OCI-LY7 (cell line): Measurements from ENCODE around the gene ICAM2. TPM values are rescaled to one million over a fixed set of nuclear protein-coding genes. Genes with fewer than 3 reads are reported as not detected.

Experiments
- BruUV-seq: library from RNA; stranded (reverse); fragments of 400-500 nt; replicated peaks from 2 replicates; lab custom pipeline; 2021; lab: Mats Ljungman, UMichigan
- CTCF ChIA-PET: fragments of 300-600 bp; sonication (Branson Sonifier 250); formaldehyde crosslinking; loops from one replicate; lab custom pipeline; 2022; ENCODE audit warnings: antibody characterized with exemption; ENCODE audit not compliant: unreplicated experiment; lab: Charles Lee
- POLR2A ChIA-PET: fragments of 300-600 bp; sonication (Branson Sonifier 250); formaldehyde crosslinking; loops from one replicate; lab custom pipeline; 2022; ENCODE audit warnings: antibody characterized with exemption; lab: Charles Lee
- DNase-seq: peaks from one replicate; pipeline ENCODE4 v3.0.0-alpha.2; 2015; ENCODE audit warnings: low spot score
- H2AFZ ChIP-seq: fragments of 200-600 bp; sonication (generic), shearing (Covaris generic); 2 replicates; pipeline ENCODE4 v1.6.1; 2014; ENCODE audit warnings: mild to moderate bottlenecking, antibody characterized with exemption, low read length, moderate library complexity
- H3K27ac ChIP-seq: fragments of 200-600 bp; sonication (generic); 2 replicates; pipeline ENCODE4 v1.5.1; 2014; ENCODE audit warnings: mixed run types, low read depth, mild to moderate bottlenecking, moderate library complexity, low read length, inconsistent platforms; ENCODE audit not compliant: poor library complexity, severe bottlenecking
- H3K36me3 ChIP-seq: fragments of 200-600 bp; sonication (generic); 2 replicates; pipeline ENCODE4 v1.6.1; 2014; ENCODE audit warnings: mild to moderate bottlenecking, antibody characterized with exemption, low read length, moderate library complexity, mixed read lengths; ENCODE audit not compliant: insufficient read depth
- H3K4me1 ChIP-seq: fragments of 200-600 bp; sonication (generic); 2 replicates; pipeline ENCODE4 v1.5.1; 2014; ENCODE audit warnings: mild to moderate bottlenecking, low read length; ENCODE audit not compliant: insufficient read depth, poor library complexity, severe bottlenecking
- H3K4me2 ChIP-seq: fragments of 200-600 bp; sonication (generic); 2 replicates; pipeline ENCODE4 v1.6.1; 2014; ENCODE audit warnings: mild to moderate bottlenecking, low read length
- H3K4me3 ChIP-seq: fragments of 200-600 bp; sonication (generic); 2 replicates; pipeline ENCODE4 v1.5.1; 2014; ENCODE audit warnings: mild to moderate bottlenecking, low read depth, low read length; ENCODE audit not compliant: poor library complexity, severe bottlenecking
- H3K79me2 ChIP-seq: fragments of 200-600 bp; sonication (generic); 2 replicates; pipeline ENCODE4 v1.6.1; 2016; ENCODE audit warnings: low read depth, mild to moderate bottlenecking, low read length, moderate library complexity, mixed read lengths; ENCODE audit not compliant: insufficient read depth
- H3K9me2 ChIP-seq: fragments of 200-600 bp; sonication (generic); 2 replicates; pipeline ENCODE4 v1.6.1; 2016; ENCODE audit warnings: mild to moderate bottlenecking, low read length, mixed read lengths; ENCODE audit not compliant: insufficient read depth
- H3K9me3 ChIP-seq: fragments of 200-600 bp; sonication (generic); 2 replicates; pipeline ENCODE4 v1.6.1; 2014; ENCODE audit warnings: mild to moderate bottlenecking, mixed run types, low read length, mixed read lengths
- H4K20me1 ChIP-seq: fragments of 200-600 bp; sonication (generic); 2 replicates; pipeline ENCODE4 v1.6.1; 2014; ENCODE audit warnings: mild to moderate bottlenecking, antibody characterized with exemption, low read length, moderate library complexity, mixed read lengths; ENCODE audit not compliant: insufficient read depth
- EZH2phosphoT487 ChIP-seq: fragments of 200-600 bp; sonication (generic); IDR thresholded peaks from 2 replicates; pipeline ENCODE4 v1.6.1; 2018; ENCODE audit warnings: low read depth, borderline replicate concordance, mild to moderate bottlenecking, mixed run types, antibody characterized with exemption, low read length, moderate library complexity, mixed read lengths
- intact Hi-C: fragments of 100-400 bp; cut with micrococcal nuclease; formaldehyde crosslinking; loops from one replicate; pipeline ENCODE4 v1.10.0; 2022; ENCODE audit not compliant: unreplicated experiment
- total RNA-seq, 2 experiments: library from RNA; depleted of rRNA in 1 of 2; stranded (reverse); fragments of >200 nt in 1 of 2; shearing (Covaris generic) in 1 of 2; gene quantifications; 2 replicates each; pipeline ENCODE4 v1.2.3, GENCODE V29; 2014 to 2022
- TF ChIP-seq, protein P1 (sequence below): fragments of 200-600 bp; sonication (generic); conservative IDR thresholded peaks from 2 replicates; pipeline ENCODE4 v1.5.1; 2014; ENCODE audit warnings: mild to moderate bottlenecking, antibody characterized with exemption, low read length, moderate library complexity, mixed read lengths

Gene ICAM2
- total RNA-seq, 2 experiments from 2014 or later, result 88.7 to 112 TPM

DNA sequence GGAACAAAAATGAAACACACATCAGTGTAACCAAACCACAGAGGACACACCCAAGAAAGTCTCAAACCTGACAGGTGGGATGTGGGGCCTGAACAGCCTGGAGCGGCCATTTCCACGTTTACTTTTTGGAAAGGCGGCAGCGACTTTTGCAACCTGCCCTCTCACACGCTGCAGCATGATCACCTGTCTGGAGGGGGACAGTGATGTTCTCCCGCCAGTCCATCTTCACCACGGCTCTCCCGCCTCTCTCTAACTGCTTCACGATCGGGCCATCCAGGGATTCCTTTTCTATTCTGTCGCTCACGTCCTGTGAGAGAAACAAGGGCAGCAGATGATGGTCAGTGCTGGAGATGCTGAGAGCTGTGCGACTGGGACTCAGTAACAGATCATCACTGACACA, 24.7 kb upstream of the ICAM2 start:
- POLR2A ChIA-PET, result no interaction called here

DNA sequence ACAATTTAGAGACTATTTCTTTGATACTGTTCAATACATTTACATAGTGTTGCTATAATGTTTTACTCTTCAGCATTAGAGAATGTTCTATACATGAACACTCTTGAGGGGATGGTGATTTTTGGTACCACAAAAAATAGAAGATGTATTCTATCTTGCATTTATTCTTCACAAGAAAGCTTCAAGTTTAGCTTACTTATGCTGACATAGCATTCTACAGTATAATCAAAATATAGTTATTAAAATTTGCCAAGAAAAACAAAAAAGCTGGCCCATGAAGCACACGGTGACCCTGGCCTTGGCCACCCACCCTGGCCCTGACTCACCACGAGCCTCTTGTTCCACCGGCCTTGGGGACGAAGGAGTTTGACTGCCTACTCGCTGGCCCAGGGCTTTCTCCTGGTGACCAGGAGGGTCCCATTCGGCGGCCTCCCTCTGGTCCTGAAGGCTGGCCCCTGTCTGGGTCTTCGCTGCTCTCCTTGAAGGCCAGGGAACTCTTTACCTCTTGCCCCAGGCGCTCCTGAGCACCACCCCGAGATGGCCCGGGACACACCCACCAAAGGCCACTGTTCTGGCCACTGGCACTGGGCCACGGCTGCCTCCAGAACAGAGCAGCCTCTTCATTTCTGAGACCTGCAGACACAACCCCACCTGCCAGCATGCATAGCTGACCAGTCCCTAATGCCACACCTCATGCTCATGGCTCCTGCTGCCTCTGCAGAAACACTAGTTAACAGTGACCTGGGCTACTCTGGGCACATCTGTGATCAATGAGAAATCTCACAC, 22.5 kb upstream of the ICAM2 start:
- H3K36me3 ChIP-seq, result peaks cover 51% of the 10 kb centered on the region
- no peak for DNase-seq
- no peaks in the 10 kb centered on the region for H3K79me2 ChIP-seq
- H4K20me1 ChIP-seq, result no peaks in the 10 kb centered on the region
- no peak overlapping the region for H2AFZ ChIP-seq
- intact Hi-C loops, result no loop called here
- no peaks in the 10 kb centered on the region for H3K9me2 ChIP-seq
- no peak overlapping the region for H3K27ac ChIP-seq
- no peaks in the 10 kb centered on the region for H3K9me3 ChIP-seq
- H3K4me2 ChIP-seq, result no peak overlapping the region
- H3K4me1 ChIP-seq, result no peaks in the 10 kb centered on the region
- no TSS peak for BruUV-seq
- ChIA-PET POLR2A (no interaction called here), CTCF (no interaction called here)
- H3K4me3 ChIP-seq, result no peak overlapping the region
- TF ChIP-seq EZH2phosphoT487, result no peak
- TF ChIP-seq, protein P1, sequence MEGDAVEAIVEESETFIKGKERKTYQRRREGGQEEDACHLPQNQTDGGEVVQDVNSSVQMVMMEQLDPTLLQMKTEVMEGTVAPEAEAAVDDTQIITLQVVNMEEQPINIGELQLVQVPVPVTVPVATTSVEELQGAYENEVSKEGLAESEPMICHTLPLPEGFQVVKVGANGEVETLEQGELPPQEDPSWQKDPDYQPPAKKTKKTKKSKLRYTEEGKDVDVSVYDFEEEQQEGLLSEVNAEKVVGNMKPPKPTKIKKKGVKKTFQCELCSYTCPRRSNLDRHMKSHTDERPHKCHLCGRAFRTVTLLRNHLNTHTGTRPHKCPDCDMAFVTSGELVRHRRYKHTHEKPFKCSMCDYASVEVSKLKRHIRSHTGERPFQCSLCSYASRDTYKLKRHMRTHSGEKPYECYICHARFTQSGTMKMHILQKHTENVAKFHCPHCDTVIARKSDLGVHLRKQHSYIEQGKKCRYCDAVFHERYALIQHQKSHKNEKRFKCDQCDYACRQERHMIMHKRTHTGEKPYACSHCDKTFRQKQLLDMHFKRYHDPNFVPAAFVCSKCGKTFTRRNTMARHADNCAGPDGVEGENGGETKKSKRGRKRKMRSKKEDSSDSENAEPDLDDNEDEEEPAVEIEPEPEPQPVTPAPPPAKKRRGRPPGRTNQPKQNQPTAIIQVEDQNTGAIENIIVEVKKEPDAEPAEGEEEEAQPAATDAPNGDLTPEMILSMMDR, result no peak

More for the DNA sequence above, 24.7 kb upstream of the ICAM2 start:
- no peaks in the 10 kb centered on the region for H3K9me3 ChIP-seq
- H3K9me2 ChIP-seq, result no peaks in the 10 kb centered on the region
- no peak overlapping the region for H2AFZ ChIP-seq
- no peak overlapping the region for H3K4me2 ChIP-seq
- H3K4me1 ChIP-seq, result no peaks in the 10 kb centered on the region
- CTCF ChIA-PET, result no interaction called here
- intact Hi-C loops, result no loop called here
- DNase-seq, result no peak
- no peak overlapping the region for H3K27ac ChIP-seq
- H4K20me1 ChIP-seq, result no peaks in the 10 kb centered on the region
- H3K36me3 ChIP-seq, result peaks cover 65% of the 10 kb centered on the region
- no peak for TF ChIP-seq EZH2phosphoT487
- TF ChIP-seq, protein P1, result no peak
- H3K79me2 ChIP-seq, result no peaks in the 10 kb centered on the region
- no TSS peak for BruUV-seq
- no peak overlapping the region for H3K4me3 ChIP-seq

DNA sequence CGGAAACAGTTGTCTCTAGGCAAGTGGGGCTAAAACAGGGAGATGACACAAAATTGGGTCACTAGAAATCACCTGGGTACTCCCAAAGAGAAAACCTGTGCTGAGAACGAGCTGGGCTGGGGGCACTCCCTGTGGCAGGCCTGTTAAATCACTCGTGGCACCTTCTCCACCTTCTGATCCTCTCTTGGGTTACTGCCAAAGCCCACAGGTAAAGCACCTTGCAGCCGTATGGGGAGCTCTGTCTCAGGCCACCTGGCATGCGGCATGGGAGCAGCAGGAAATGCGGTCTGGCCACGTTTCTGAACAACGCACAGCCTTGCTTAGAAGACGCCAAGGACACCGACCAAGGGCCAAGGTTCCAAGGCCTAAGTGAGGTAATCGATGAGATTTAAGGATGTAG, 21.5 kb upstream of the ICAM2 start:
- H3K4me1 ChIP-seq, result no peaks in the 10 kb centered on the region
- intact Hi-C loops, result no loop called here
- H3K9me2 ChIP-seq, result no peaks in the 10 kb centered on the region
- no peaks in the 10 kb centered on the region for H4K20me1 ChIP-seq
- BruUV-seq, result no TSS peak
- H3K79me2 ChIP-seq, result no peaks in the 10 kb centered on the region
- TF ChIP-seq, protein P1, result no peak
- no peak for TF ChIP-seq EZH2phosphoT487
- DNase-seq, result no peak
- no peak overlapping the region for H3K4me2 ChIP-seq
- no peaks in the 10 kb centered on the region for H3K9me3 ChIP-seq
- H2AFZ ChIP-seq, result no peak overlapping the region
- POLR2A ChIA-PET, result no interaction called here
- H3K4me3 ChIP-seq, result no peak overlapping the region
- CTCF ChIA-PET, result interaction anchor here (0.7 kb wide), 1 partner anchor 87 kb away, joined by 3 read pairs; no protein-coding TSS in a partner anchor
- peaks cover 45% of the 10 kb centered on the region for H3K36me3 ChIP-seq
- H3K27ac ChIP-seq, result no peak overlapping the region
